CD14-positive monocyte (primary cell): ENCODE results near the gene CLDN20. TPM values are rescaled to one million over a fixed set of nuclear protein-coding genes. Genes with fewer than 3 reads are reported as not detected.

Experiments used
- DNase-seq, 3 donors: peaks; one replicate each; pipeline ENCODE4 v3.0.0-alpha.2; 2011 to 2022
- H2AFZ ChIP-seq: 2 replicates; pipeline ENCODE4 v1.6.0; 2012; ENCODE audit warnings: mild to moderate bottlenecking, low read depth, low read length, inconsistent platforms; ENCODE audit not compliant: insufficient read depth, poor library complexity, severe bottlenecking
- H3K27ac ChIP-seq, 2 donors: 1 replicate in 1 of 2; 2 replicates in 1 of 2; pipeline ENCODE4 v1.5.1; 2012 to 2013; ENCODE audit warnings: low read length in 2 of 2, control low read depth in 1 of 2, inconsistent platforms in 1 of 2, low read depth in 1 of 2, mild to moderate bottlenecking in 1 of 2
- H3K27me3 ChIP-seq, 2 donors: one replicate each; pipeline versions ENCODE4 v1.6.0 to v1.6.1; 2011 to 2013; ENCODE audit warnings: low read length in 2 of 2; ENCODE audit not compliant: control insufficient read depth in 2 of 2, insufficient read depth in 2 of 2
- H3K36me3 ChIP-seq, 2 donors: replicated peaks in 1 of 2; 1 replicate in 1 of 2; 2 replicates in 1 of 2; pipeline versions ENCODE4 v1.5.1 to v1.6.1; 2012 to 2013; ENCODE audit warnings: low read length in 2 of 2, control low read depth in 1 of 2, inconsistent platforms in 1 of 2, mild to moderate bottlenecking in 1 of 2; ENCODE audit not compliant: insufficient read depth in 2 of 2, control insufficient read depth in 1 of 2
- H3K4me1 ChIP-seq, 2 donors: 1 replicate in 1 of 2; 2 replicates in 1 of 2; pipeline versions ENCODE4 v1.5.1 to v1.6.1; 2012 to 2013; ENCODE audit warnings: low read length in 2 of 2, control low read depth in 1 of 2, inconsistent platforms in 1 of 2, mild to moderate bottlenecking in 1 of 2, moderate library complexity in 1 of 2; ENCODE audit not compliant: insufficient read depth in 2 of 2, control insufficient read depth in 1 of 2
- H3K4me2 ChIP-seq: replicated peaks from 2 replicates; pipeline ENCODE3; 2012; ENCODE audit warnings: low read length, moderate library complexity, mild to moderate bottlenecking; ENCODE audit not compliant: poor library complexity, severe bottlenecking; ENCODE audit errors: extremely low read depth
- H3K4me3 ChIP-seq, 3 experiments: fragments of 200-600 bp in 1 of 3; sonication (generic) in 1 of 3; replicated peaks in 1 of 3; 1 replicate in 2 of 3; 2 replicates in 1 of 3; pipeline ENCODE4 v1.5.1; 2011 to 2013; ENCODE audit warnings: low read length in 3 of 3, mild to moderate bottlenecking in 3 of 3, control low read depth in 2 of 3, low read depth in 2 of 3, inconsistent platforms in 1 of 3, moderate library complexity in 1 of 3
- H3K79me2 ChIP-seq: 2 replicates; pipeline ENCODE4 v1.6.0; 2012; ENCODE audit warnings: mild to moderate bottlenecking, control low read depth, inconsistent platforms, low read length, moderate library complexity; ENCODE audit not compliant: insufficient read depth
- H3K9ac ChIP-seq: 2 replicates; pipeline ENCODE4 v1.6.0; 2017; ENCODE audit warnings: low read length, mild to moderate bottlenecking; ENCODE audit not compliant: insufficient read depth, poor library complexity, severe bottlenecking
- H3K9me3 ChIP-seq, 2 donors: replicated peaks in 1 of 2; 1 replicate in 1 of 2; 2 replicates in 1 of 2; pipeline versions ENCODE4 v1.5.1 to v1.6.1; 2012 to 2013; ENCODE audit warnings: low read length in 2 of 2, control low read depth in 1 of 2; ENCODE audit not compliant: control insufficient read depth in 1 of 2, insufficient read depth in 1 of 2
- H4K20me1 ChIP-seq: 2 replicates; pipeline ENCODE4 v1.6.0; 2012; ENCODE audit warnings: mild to moderate bottlenecking, low read length, control low read depth, moderate library complexity; ENCODE audit not compliant: insufficient read depth
- H3K27ac Mint-ChIP-seq, 7 donors: one replicate each; pipeline ENCODE4 v1.8.0; 2020; ENCODE audit warnings: mild to moderate bottlenecking in 7 of 7, mixed read lengths in 7 of 7, moderate library complexity in 6 of 7, inconsistent platforms in 2 of 7
- H3K27me3 Mint-ChIP-seq, 3 donors: one replicate each; pipeline ENCODE4 v1.8.0; 2021 to 2022; ENCODE audit warnings: low read depth in 3 of 3, mild to moderate bottlenecking in 3 of 3, mixed read lengths in 3 of 3, moderate library complexity in 3 of 3, inconsistent platforms in 1 of 3
- H3K36me3 Mint-ChIP-seq, 2 donors: one replicate each; pipeline ENCODE4 v1.8.0; 2020; ENCODE audit warnings: mixed read lengths in 2 of 2, inconsistent platforms in 1 of 2, mild to moderate bottlenecking in 1 of 2
- H3K4me1 Mint-ChIP-seq: one replicate; pipeline ENCODE4 v1.8.0; 2020; ENCODE audit warnings: mild to moderate bottlenecking, mixed read lengths
- H3K4me3 Mint-ChIP-seq, 2 donors: one replicate each; pipeline ENCODE4 v1.8.0; 2020; ENCODE audit warnings: mild to moderate bottlenecking in 2 of 2, mixed read lengths in 2 of 2, moderate library complexity in 1 of 2
- H3K9me3 Mint-ChIP-seq, 7 donors: one replicate each; pipeline ENCODE4 v1.8.0; 2020 to 2022; ENCODE audit warnings: mixed read lengths in 7 of 7, mild to moderate bottlenecking in 6 of 7, moderate library complexity in 6 of 7, inconsistent platforms in 2 of 7
- WGBS: methylation state at CpG from one replicate; pipeline ENCODE4 v1.1.5; 2013; ENCODE audit warnings: missing lambda C conversion rate; ENCODE audit not compliant: insufficient coverage; 5-methylcytosine and 5-hydroxymethylcytosine counted together
- intact Hi-C, 2 donors: fragments of 100-400 bp; cut with micrococcal nuclease; formaldehyde crosslinking; loops; one replicate each; pipeline versions ENCODE4 v1.15.0 to v1.15.1; 2023
- polyA plus RNA-seq, 3 donors: library from polyadenylated mRNA; depleted of rRNA in 1 of 3; unstranded in 2 of 3; stranded (reverse) in 1 of 3; fragments of 300-500 nt in 2 of 3; fragments of >200 nt in 1 of 3; fragmentation: Illumina TruSeq in 2 of 3; gene quantifications; 1 replicate in 2 of 3; 2 replicates in 1 of 3; pipeline ENCODE4 v1.2.3, GENCODE V29; 2012 to 2021
- TF ChIP-seq, protein P1 (sequence below): fragments of 200-600 bp; IDR thresholded peaks from one replicate; pipeline ENCODE4 v1.8.0; 2022; ENCODE audit warnings: antibody characterized with exemption, mild to moderate bottlenecking

CLDN20 gene
- polyA plus RNA-seq, 3 donors, result not detected

DNA sequence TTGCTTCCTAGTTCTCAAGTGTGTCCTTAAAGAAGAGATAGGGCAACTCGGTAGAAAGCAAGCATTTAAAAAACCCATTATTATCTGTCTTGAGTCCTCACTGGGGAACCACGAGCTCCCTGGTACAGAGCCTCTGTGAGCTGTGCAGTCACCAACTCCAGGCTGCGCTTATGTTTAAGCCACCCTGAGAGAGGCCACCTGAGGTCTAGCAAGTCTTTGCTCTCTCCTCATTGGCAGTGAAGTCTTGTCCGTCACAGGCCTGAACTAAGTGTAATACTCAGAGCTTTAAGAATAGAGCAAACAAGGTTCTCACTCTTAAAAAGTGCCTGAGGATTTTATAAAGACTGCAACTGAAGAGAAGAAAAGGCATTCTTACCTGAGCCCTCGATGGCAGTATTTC is 3.9 kb upstream of the CLDN20 start:
- Mint-ChIP-seq H3K9me3 (no peaks in the 10 kb centered on the region), H3K4me1 (no peaks in the 10 kb centered on the region), H3K4me3 (no peak overlapping the region), H3K27ac (no peak overlapping the region), H3K27me3 (peaks cover 0 to 1% (median 1%) of the 10 kb centered on the region in 3 donors), H3K36me3 (peaks cover 45 to 49% of the 10 kb centered on the region in 2 donors)
- 96% methylated on average over 3 of the region's 5 CpGs for WGBS
- intact Hi-C loops, result loop anchor here in 1 of 2 donors (5.0 to 10.0 kb wide), 2 partner anchors 88 to 335 kb away; no protein-coding TSS in a partner anchor
- H2AFZ ChIP-seq, result no peak overlapping the region
- H3K79me2 ChIP-seq, result no peaks in the 10 kb centered on the region
- H4K20me1 ChIP-seq, result no peaks in the 10 kb centered on the region
- no peaks in the 10 kb centered on the region for H3K4me1 ChIP-seq
- H3K9ac ChIP-seq, result no peak overlapping the region
- H3K27ac ChIP-seq, result no peak overlapping the region
- H3K4me3 ChIP-seq, result no peak overlapping the region
- no peak for DNase-seq
- TF ChIP-seq, protein P1, sequence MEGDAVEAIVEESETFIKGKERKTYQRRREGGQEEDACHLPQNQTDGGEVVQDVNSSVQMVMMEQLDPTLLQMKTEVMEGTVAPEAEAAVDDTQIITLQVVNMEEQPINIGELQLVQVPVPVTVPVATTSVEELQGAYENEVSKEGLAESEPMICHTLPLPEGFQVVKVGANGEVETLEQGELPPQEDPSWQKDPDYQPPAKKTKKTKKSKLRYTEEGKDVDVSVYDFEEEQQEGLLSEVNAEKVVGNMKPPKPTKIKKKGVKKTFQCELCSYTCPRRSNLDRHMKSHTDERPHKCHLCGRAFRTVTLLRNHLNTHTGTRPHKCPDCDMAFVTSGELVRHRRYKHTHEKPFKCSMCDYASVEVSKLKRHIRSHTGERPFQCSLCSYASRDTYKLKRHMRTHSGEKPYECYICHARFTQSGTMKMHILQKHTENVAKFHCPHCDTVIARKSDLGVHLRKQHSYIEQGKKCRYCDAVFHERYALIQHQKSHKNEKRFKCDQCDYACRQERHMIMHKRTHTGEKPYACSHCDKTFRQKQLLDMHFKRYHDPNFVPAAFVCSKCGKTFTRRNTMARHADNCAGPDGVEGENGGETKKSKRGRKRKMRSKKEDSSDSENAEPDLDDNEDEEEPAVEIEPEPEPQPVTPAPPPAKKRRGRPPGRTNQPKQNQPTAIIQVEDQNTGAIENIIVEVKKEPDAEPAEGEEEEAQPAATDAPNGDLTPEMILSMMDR, result no peak
- H3K4me2 ChIP-seq, result no peak overlapping the region
- H3K27me3 ChIP-seq, result no peaks in the 10 kb centered on the region
- no peaks in the 10 kb centered on the region for H3K9me3 ChIP-seq
- peaks cover 44 to 81% of the 10 kb centered on the region in 2 donors for H3K36me3 ChIP-seq

DNA sequence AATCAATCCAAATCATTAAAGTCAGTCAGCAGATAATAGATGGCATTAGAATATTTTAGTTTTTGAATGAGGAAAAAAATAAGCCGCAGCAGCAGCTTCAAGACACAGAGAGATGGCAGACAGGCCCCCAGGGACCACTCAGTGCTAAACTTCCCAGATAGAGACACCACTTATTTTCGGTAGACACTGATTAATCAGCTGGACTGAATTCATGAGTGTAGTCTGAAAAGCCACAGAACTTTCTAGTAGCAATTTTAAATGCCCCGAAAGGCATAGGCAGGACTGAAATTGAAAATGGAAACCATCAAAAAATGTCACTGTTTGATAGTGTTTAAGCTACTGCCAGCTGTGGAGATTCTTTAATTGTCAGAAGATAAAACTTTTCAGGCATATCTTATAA is 3.1 kb upstream of the CLDN20 start:
- no peaks in the 10 kb centered on the region for H4K20me1 ChIP-seq
- no peaks in the 10 kb centered on the region for H3K27me3 ChIP-seq
- peaks cover 40 to 47% of the 10 kb centered on the region in 2 donors for H3K36me3 Mint-ChIP-seq
- H3K4me1 Mint-ChIP-seq, result no peaks in the 10 kb centered on the region
- no peak overlapping the region for H3K4me3 ChIP-seq
- H3K9me3 ChIP-seq, result no peaks in the 10 kb centered on the region
- no peak for DNase-seq
- H3K27ac Mint-ChIP-seq, result no peak overlapping the region
- no peaks in the 10 kb centered on the region for H3K4me1 ChIP-seq
- H3K79me2 ChIP-seq, result no peaks in the 10 kb centered on the region
- H3K27ac ChIP-seq, result no peak overlapping the region
- H3K9me3 Mint-ChIP-seq, result no peaks in the 10 kb centered on the region
- H3K4me2 ChIP-seq, result no peak overlapping the region
- H3K9ac ChIP-seq, result no peak overlapping the region
- TF ChIP-seq, protein P1, result no peak
- H3K27me3 Mint-ChIP-seq, result peaks cover 0 to 1% (median 1%) of the 10 kb centered on the region in 3 donors
- intact Hi-C loops, result loop anchor here in 1 of 2 donors (5.0 to 10.0 kb wide), 2 partner anchors 88 to 336 kb away; no protein-coding TSS in a partner anchor
- no peak overlapping the region for H3K4me3 Mint-ChIP-seq
- no peak overlapping the region for H2AFZ ChIP-seq
- WGBS, result no CpG with 5 or more reads among the region's 3 CpGs
- H3K36me3 ChIP-seq, result peaks cover 40 to 75% of the 10 kb centered on the region in 2 donors
